IPS-11a (cell line): ENCODE data around the gene CISD3.

Source experiments
- H3K4me3 ChIP-seq: one replicate; pipeline ENCODE4 v1.5.1; 2013; ENCODE audit warnings: low read depth, low read length, control low read depth

CISD3 gene

DNA sequence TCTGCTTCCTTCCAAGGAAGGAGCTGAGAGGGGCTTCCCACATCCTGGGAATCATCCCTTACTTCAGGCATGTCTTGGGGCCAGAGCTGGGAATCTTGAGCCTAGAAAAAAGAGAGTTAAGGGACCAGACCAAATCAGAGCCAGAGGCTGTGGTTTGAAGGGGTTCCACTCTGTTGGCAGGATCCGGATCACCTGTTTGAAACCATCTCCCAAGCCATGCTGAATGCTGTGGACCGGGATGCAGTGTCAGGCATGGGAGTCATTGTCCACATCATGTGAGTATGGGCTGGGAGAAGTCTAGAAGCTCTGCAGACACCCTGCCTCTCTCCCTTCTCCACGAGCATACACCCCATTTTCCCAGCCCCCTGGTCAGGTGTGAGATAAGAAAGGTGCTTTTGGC lies 32.1 kb downstream of the CISD3 start:
- H3K4me3 ChIP-seq, result no peak overlapping the region

GRCh38 chr17:38766341-38766740 lies 36.2 kb downstream of the CISD3 start:
- H3K4me3 ChIP-seq, result no peak overlapping the region

- no peak overlapping the region for H3K4me3 ChIP-seq
Measured at GRCh38 chr17:38768417-38768816, 38.3 kb downstream of the CISD3 start.

- no peak overlapping the region for H3K4me3 ChIP-seq
Measured at GRCh38 chr17:38773258-38773657, 43.1 kb downstream of the CISD3 start.

DNA sequence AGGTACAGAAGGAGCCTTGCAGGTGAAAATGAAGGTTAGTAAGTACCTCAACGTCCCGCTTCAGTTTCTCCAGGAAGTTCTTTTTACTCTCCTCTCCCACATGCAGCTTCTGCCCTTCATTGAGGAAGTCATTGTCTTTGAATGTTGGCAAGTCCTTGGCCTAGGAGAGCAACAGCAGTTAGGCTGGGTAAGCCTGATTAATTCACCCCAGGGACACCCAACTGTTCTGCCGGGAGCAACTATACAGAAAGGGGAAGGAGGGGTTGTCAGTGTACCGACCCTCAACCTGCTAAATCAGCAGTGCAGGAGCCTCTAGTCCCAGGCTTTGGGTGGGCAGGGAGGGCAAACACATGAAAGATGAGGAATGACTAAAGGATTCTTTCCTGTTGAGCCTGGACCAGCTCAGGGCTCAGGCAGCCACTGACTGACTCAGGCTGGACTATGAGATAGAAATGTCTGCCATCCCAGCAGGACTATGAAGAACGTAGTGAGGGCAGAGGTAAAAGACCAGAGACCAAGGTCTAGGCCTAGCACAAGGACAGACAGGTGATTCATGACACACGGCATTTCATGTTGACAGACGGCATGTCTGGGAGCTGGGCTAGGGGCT lies 47.6 kb downstream of the CISD3 start:
- H3K4me3 ChIP-seq, result no peak overlapping the region

DNA sequence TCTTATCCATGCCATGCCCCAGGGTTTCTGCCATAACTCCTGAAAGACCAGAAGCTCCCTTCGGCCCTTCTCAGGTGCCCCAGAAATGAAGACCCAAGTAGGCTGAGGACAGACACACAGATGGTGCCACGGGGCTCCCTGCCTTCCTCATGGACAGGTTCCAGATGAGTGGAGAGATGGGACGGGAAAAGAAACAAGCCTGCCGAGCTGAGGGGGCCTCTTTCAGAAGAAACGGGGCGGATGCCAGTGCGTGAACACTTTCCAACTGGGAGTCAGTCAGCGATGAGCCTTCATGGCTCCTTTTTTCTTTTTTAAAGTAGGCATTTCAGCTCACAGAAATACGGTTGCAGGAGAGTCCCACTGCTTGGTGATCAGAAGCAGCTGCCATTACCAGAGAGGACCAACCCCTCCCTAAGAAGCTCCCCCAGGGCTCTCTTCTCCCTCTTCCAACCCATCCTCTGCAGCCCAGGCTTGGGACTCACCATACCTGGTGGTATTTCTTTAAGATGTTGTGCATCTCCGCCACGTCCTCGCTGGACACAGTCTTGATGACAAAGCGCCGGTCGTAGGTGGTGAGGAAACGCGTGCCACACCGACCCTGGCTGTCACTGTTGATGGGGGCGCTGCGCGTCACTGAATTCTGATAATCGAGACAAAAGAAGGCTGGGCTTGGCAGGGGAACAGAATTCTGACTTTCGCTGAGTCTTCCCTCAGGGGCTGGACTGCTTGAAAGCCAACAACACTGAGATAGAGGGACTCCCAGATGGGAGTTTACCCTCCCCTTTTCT lies 50.0 kb downstream of the CISD3 start:
- H3K4me3 ChIP-seq, result no peak overlapping the region

GRCh38 chr17:38783227-38783626 lies 53.1 kb downstream of the CISD3 start:
- no peak overlapping the region for H3K4me3 ChIP-seq
